Stomach (tissue), 4 donors: ENCODE data around the gene C17orf113.
"Not testable (repeated sequence)": the region's sequence is repeated elsewhere in the genome, so short reads cannot be mapped to it uniquely, and the experiment has no call there.

Experiments
- EP300 ChIP-seq: sonication (generic); formaldehyde crosslinking; IDR thresholded peaks from one replicate; pipeline ENCODE4 v1.6.1; 2017; ENCODE audit warnings: antibody characterized with exemption
- POLR2A ChIP-seq, 4 donors: fragments of 450-650 bp; IDR thresholded peaks; one replicate each; pipeline ENCODE4 v1.6.1; 2016; ENCODE audit warnings: antibody characterized with exemption in 4 of 4, control low read depth in 2 of 4, mild to moderate bottlenecking in 1 of 4, moderate library complexity in 1 of 4
- POLR2AphosphoS5 ChIP-seq, 3 donors: sonication (generic); formaldehyde crosslinking; IDR thresholded peaks; one replicate each; pipeline ENCODE4 v1.6.1; 2016; ENCODE audit warnings: antibody characterized with exemption in 3 of 3
- TF ChIP-seq, protein P1 (sequence below), 7 experiments: fragments of 450-650 bp in 4 of 7; fragments of 200-600 bp in 3 of 7; sonication (generic) in 3 of 7; IDR thresholded peaks; one replicate each; pipeline ENCODE4 v1.5.1; 2016 to 2019; ENCODE audit warnings: antibody characterized with exemption in 7 of 7, control low read depth in 2 of 7, mild to moderate bottlenecking in 1 of 7

DNA sequence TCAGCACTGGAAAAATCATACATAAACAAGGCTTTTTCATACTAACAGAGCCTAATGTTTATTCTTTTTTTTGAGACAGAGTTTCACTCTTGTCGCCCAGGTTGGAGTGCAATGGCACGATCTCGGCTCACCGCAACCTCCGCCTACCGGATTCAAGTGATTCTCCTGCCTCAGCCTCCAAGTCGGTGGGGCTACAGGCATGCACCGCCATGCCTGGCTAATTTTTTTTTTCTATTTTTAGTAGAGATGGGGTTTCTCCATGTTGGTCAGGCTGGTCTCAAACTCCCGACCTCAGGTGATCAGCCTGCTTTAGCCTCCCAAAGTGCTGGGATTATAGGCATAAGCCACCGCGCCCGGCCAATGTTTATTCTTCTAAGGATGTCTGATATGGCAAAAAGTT lies 36.7 kb downstream of the C17orf113 start:
- TF ChIP-seq, protein P1, sequence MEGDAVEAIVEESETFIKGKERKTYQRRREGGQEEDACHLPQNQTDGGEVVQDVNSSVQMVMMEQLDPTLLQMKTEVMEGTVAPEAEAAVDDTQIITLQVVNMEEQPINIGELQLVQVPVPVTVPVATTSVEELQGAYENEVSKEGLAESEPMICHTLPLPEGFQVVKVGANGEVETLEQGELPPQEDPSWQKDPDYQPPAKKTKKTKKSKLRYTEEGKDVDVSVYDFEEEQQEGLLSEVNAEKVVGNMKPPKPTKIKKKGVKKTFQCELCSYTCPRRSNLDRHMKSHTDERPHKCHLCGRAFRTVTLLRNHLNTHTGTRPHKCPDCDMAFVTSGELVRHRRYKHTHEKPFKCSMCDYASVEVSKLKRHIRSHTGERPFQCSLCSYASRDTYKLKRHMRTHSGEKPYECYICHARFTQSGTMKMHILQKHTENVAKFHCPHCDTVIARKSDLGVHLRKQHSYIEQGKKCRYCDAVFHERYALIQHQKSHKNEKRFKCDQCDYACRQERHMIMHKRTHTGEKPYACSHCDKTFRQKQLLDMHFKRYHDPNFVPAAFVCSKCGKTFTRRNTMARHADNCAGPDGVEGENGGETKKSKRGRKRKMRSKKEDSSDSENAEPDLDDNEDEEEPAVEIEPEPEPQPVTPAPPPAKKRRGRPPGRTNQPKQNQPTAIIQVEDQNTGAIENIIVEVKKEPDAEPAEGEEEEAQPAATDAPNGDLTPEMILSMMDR (IDR thresholded peaks at IDR 0.05): not testable (repeated sequence)
- not testable (repeated sequence) for TF ChIP-seq EP300; POLR2AphosphoS5 (IDR thresholded peaks at IDR 0.05); POLR2A (IDR thresholded peaks at IDR 0.05)
